ENCODE results near the gene KIAA0513.

KIAA0513 gene

DNA sequence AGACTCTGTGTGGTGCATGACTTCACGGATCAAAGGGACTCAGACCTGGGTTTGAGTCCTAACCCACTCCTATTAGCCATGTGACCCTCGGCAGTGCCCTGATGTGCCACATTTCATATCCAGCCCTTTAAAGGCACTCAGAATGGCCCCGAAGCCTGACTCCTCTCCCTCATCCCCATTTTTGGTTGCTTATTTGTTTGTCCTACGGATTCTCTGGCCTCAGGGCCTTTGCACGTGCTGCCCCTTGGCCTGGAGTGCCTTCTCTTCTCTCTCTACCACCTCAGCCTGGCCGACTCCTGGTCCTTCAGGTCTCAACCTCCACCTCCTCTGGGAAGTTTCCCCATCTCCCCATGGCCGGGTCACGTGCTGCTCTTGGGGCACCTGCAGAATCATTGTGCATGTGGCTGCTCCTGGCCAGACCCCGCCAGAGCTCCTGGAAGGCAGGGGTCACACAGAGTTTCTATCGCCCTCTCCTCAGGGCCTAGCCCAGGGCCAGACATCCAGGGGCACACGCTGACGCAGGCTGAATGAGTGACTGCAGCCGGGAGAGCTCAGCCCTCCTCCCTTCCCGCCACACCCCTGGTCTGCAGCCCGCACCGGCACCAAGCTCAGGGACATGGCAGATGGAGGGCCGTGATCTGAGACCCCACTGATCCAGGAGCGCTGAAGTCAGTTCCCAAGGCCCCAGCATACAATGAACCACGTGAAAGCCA, 106.6 kb downstream of the KIAA0513 start:
- no peak for DNase-seq (ENCODE audit: low read depth in 2 of 2)

DNA sequence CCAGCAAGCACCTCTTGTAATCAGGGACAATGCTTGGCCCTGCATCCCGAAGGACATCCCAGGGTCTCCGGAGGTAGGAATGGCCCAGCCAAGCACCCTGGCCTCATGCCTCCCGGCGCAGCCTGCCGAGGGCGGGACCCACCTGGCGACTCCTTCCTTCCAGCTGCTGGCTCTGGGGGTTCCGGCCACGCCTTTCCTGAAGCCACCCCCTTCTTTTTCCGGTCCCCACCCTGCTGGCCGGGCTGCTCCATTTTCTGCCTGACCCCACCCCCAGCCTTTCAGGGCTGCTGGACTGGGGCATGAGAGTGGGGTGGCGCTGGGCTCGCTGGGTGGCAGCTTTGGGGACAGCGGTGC, 107.2 kb downstream of the KIAA0513 start:
- no peak for DNase-seq (ENCODE audit: low read depth in 2 of 2)

DNA sequence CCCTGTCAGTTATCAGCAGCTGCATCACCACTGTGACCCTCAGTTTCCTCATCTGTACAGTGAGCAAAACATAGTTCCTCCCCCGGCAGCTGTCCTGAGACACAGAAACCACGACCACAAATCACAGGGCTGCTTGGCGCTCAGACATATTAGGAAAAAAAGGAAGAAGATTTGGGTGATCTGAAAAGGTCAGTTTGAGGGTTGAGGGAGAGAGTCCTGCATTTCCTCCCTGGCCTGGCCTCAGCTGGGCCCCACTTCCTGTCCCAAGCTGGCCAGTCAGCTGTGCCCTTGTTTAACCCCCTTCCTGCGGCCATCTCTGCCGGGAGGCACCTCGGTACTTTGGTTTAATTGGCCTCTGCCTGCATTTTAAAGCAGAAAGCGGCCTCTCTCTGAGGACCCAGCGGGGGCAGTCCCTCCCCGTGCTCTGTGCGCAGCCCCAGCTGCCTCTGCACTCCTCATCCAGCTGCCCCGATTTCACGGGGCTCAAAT, 108.7 kb downstream of the KIAA0513 start:
- no peak for DNase-seq (ENCODE audit: low read depth in 2 of 2)

DNA sequence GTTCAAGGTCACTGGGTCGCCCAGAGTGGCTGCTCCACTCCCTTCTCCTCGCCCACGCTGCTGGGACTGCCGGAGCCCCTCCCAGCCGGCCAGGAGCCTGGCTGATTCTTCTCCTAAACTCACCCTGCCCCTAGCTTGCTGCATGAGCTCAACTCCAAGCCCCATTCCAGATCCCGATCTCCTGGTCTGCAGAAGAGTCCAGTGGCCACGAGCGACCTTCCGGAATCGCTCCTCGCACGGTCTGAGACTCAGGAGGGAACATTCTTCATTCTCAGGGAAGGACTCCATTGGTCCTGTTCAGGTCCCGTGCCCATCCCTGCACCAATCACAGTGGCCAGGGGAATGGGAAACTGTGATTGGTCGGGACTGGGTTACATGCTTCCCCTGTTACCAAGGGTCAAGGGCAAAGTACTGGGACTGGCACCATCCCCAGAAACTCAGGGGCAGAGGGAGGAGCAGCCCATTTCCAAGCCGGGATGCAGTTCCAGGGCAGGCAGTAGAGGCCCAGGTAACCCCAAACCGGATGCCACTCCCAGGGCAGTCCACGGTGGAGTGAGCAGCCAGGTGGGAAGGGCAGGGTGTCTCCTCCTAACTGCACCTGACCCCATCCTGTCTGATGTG, 109.2 kb downstream of the KIAA0513 start:
- DNase-seq (ENCODE audit: low read depth in 2 of 2), result no peak

GRCh38 chr16:85137323-85138072, 109.9 kb downstream of the KIAA0513 start:
- no peak for DNase-seq (ENCODE audit: low read depth in 2 of 2)

DNA sequence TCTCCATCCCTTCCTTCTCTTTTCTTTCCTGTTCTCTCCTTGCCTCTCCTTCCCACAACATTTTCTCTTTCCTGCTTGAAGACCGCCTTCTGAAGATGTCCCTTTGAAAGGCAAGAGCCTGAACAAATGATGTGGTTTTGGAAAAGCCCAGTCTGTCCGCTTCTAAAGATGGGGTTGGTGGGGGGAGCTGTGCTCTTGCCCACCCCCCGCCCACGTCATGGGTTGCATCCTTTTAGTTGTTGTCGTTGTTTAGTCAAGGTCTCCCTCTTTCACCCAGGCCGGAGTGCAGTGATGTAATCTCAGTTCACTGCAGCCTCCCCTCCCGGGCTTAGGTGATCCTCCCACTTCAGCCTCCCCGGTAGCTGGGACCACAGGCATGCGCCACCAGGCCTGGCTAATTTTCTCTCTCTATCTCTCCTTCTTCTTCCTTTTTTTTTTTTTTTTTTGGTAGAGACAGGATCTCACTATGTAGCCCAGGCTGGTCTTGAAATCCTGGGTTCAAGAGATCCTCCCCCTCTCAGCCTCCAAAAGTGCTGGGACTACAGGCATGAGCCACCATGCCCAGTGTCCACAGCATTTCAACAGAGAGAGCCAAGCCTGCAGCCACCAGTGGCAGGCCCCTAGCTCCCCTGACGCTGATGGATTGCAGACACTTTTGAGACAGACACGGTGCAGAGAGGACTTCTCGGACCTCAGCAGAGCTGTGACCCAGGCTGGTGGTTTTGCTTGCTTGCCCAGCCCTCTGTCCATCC, 110.7 kb downstream of the KIAA0513 start:
- DNase-seq (ENCODE audit: low read depth in 2 of 2), result no peak

GRCh38 chr16:85138825-85139627, 111.4 kb downstream of the KIAA0513 start:
- no peak for DNase-seq (ENCODE audit: low read depth in 2 of 2)

DNA sequence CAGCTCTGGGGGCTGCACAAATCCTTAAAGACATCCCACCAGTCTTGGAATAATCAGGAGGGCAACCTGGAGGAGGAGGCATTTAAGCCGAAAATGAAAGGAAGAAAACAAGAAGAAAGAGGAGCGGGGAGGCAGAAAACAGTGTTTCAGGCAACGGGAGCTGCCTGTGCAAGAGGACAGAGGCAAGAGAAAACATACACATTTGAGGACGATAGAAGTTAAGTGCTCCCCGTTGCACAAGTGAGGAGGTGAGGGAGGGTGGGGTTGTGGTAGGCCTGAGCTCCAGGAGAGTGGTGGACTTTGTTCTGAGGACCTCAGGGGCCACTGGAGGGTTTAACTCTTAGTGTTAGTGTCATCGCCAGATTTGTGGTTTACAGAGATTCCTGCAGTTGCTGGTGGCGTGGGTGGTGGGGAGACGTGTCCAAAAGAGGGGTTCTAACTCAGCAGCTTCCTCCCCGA, 112.3 kb downstream of the KIAA0513 start:
- no peak for DNase-seq (ENCODE audit: low read depth in 2 of 2)

GRCh38 chr16:85140455-85141012, 112.9 kb downstream of the KIAA0513 start:
- no peak for DNase-seq (ENCODE audit: low read depth in 2 of 2)

DNA sequence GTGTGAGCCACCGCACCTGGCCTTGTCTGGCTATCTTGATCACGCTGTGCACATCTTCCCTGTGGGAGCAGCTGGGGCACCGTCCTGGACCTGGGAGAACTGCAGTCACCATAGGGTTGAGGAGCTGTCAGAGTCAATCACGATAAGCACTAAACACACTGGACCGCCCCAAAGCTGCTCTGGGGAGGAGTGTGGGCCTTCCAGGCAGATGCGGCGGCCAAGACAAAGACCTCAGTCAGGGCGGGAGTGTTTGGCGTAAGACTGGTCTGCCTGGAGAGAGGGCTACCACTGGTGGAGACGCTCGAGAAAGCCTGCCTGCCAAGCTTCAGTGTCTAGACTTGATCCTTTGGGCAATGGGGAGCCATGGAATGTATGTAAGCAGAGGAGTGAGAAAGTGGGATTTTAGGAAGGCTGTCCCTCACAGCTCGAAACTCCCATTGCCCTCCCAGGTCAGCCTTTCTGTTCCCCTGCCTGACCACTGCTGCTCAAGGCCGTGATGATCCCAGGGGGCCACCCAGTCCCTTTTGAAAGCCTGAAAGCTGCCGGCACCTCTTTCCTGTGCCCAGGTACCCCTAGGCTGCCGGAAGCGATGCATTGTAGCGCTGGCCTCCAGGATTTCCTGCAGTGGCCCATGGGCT, 114.0 kb downstream of the KIAA0513 start:
- DNase-seq (ENCODE audit: low read depth in 2 of 2), result no peak

GRCh38 chr16:85142129-85142513, 114.5 kb downstream of the KIAA0513 start:
- no peak for DNase-seq (ENCODE audit: low read depth in 2 of 2)

- no peak for DNase-seq (ENCODE audit: low read depth in 2 of 2)
Observed at GRCh38 chr16:85142771-85143211, 115.2 kb downstream of the KIAA0513 start.

Data from stimulated activated CD8-positive, alpha-beta memory T cell treated with anti-CD3 and anti-CD28 coated beads, Interleukin-15, amount 100 ng/mL, for 4 hours (primary cell).